Measurements from ENCODE around the gene NPW.

NPW gene

DNA sequence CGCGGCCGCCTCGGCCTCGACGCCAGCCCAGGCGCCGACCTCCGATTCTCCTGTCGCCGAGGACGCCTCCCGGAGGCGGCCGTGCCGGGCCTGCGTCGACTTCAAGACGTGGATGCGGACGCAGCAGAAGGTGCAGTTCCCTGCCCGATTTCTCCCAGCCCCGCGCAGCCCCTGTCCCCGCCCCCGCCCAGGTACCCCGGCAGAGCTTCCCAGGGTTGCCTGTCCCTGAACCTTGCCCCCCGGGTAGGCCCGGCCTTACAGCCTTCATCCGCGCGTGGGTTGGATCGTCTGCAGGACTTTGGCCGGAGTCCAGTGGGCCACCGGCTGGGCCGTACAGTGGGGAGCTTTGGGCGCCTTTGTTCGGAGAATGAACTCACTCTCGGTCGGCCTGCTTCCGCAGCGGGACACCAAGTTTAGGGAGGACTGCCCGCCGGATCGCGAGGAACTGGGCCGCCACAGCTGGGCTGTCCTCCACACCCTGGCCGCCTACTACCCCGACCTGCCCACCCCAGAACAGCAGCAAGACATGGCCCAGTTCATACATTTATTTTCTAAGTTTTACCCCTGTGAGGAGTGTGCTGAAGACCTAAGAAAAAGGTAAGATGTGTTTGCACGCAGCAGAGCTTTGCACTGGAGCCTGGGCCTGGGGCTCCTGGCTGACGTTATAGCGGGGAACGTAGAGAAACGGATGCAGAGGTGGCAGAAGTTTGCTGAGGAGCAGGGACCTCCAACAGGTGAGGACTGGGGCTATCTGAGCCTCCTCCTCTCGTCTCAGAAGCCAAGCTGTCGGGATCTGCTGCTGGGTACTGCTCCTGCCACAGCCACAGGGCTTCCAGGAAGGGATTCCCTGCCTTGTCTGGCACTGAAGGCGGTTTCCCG is 35.0 kb upstream of the NPW start:
- no peak for DNase-seq (ENCODE audit: low read depth in 2 of 2)

- DNase-seq (ENCODE audit: low read depth in 2 of 2): no peak
Measured at GRCh38 chr16:1985466-1986150, 34.0 kb upstream of the NPW start.

DNA sequence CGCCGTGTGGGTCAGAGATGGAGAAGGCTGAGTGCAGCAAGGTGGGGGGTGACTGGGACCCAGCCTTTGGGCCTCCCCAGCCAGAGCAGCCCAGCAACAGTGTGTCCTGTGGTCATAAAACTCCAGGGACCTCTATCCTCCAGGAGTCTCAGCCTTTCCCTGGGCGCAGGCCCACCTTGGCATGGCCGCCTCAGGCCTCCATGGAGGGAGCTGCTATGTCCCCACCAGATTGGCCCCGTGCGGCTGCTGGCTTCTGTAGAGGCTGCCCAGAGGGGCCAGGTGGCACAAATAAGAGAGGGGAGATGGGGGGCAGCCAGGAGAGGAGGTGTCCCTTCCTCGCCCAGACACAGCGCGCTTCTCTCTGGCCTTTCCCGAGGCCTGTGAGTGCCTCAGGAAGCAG is 32.4 kb upstream of the NPW start:
- DNase-seq (ENCODE audit: low read depth in 2 of 2): no peak

GRCh38 chr16:1989209-1990100 is 30.1 kb upstream of the NPW start, which contains the start of gene SYNGR3:
Gene SYNGR3 (plus strand): TSS chr16:1989970. CDS start chr16:1990103, 133 bp downstream.
- DNase-seq (ENCODE audit: low read depth in 2 of 2): no peak

DNA sequence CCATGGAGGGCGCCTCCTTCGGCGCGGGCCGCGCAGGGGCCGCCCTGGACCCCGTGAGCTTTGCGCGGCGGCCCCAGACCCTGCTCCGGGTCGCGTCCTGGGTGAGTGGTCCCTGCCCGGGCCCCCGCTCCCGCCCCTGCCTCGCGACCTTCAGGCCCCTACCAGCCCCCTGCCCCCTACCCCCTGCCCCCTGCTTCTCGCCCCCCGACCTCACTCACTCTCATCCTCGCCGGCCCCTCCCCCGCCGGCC is 29.6 kb upstream of the NPW start:
- no peak for DNase-seq (ENCODE audit: low read depth in 2 of 2)

GRCh38 chr16:1990351-1991134 is 29.0 kb upstream of the NPW start:
- no peak for DNase-seq (ENCODE audit: low read depth in 2 of 2)

GRCh38 chr16:1991135-1991551 is 28.4 kb upstream of the NPW start:
- no peak for DNase-seq (ENCODE audit: low read depth in 2 of 2)

DNA sequence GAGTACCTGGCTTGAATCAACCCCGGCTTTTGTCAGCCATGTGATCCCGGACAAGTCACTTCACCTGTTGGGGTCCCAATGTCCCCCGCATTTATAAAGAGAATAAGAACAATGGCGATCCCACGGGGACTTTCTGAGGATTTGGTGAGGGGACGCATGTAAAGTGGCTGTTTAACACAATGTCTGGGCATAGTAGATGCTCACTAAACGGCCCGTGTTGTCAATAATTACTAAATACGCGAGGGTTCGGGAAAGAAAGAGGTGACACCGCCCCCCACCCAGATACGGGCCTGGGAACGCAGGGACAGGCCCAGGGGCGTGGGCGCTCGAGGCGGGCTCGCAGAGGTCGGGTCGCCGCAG is 28.0 kb upstream of the NPW start:
- DNase-seq (ENCODE audit: low read depth in 2 of 2): no peak

GRCh38 chr16:1991948-1992703 is 27.5 kb upstream of the NPW start:
- peak; percentile 99 for DNase-seq (ENCODE audit: low read depth in 2 of 2)

DNA sequence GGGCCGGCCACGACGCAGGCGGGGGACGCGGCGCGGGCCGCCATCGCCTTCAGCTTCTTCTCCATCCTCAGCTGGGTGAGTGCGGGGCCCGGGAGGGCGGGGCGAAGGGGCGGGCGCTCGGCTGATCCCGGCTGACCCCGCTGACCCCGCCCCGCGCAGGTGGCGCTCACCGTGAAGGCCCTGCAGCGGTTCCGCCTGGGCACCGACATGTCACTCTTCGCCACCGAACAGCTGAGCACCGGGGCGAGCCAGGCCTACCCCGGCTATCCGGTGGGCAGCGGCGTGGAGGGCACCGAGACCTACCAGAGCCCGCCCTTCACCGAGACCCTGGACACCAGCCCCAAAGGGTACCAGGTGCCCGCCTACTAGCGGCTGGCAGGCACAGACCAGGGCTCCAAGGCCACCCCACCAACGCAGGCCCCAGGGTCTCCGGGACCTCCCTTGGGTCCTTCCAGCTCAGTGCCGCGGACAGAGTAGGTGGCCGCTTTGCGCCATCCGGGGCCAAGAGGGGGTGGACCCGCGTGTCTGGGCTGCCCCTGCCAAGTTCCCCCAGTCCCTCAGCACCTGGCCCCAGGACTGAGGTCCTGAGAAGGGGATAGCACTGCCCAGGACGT is 26.8 kb upstream of the NPW start:
- DNase-seq (ENCODE audit: low read depth in 2 of 2): no peak

GRCh38 chr16:1993731-1994131 is 25.9 kb upstream of the NPW start:
- DNase-seq (ENCODE audit: low read depth in 2 of 2): no peak

DNA sequence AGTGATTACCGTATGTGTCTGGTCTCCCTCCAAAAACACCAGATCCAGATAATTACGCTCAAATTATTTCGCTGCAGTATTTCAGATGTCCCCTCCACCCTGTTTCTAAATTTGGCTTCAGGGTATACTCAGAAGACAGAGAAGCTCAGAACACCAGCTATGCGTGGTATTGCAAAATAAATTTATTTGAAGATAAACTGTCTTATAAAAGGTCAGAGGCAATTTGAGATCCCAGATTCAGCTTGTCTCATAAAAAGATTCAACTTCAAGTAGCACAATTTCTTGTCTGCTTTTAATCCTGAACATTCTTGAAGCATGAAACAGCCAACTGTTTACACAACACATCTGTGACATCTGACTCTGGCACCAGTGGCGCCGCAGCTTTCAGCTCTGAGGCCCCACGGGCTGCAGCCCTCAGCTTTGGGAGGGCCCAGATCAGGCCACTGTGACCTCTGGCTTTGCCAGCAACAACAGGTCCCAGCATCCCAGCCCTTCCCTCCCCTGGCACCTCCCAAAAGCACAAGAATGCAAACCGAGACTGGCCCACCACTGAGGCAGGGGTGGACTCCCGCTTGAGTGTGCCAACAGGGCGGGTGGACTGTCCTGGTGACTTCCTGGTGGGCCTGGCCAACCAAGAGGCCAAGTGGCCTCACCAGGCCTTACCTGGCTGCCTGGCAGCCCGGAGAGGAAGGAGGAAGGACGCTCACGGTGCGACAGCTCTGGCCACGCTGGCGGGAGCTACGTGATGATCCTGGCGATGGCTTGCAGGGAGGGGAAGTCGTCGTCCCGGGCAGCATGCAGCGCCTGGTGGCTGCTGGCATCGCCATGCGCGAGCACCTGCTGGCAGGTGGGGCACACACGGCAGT is 21.9 kb upstream of the NPW start:
- DNase-seq (ENCODE audit: low read depth in 2 of 2): no peak

GRCh38 chr16:1998360-1998835 is 21.2 kb upstream of the NPW start:
- DNase-seq (ENCODE audit: low read depth in 2 of 2): no peak

DNA sequence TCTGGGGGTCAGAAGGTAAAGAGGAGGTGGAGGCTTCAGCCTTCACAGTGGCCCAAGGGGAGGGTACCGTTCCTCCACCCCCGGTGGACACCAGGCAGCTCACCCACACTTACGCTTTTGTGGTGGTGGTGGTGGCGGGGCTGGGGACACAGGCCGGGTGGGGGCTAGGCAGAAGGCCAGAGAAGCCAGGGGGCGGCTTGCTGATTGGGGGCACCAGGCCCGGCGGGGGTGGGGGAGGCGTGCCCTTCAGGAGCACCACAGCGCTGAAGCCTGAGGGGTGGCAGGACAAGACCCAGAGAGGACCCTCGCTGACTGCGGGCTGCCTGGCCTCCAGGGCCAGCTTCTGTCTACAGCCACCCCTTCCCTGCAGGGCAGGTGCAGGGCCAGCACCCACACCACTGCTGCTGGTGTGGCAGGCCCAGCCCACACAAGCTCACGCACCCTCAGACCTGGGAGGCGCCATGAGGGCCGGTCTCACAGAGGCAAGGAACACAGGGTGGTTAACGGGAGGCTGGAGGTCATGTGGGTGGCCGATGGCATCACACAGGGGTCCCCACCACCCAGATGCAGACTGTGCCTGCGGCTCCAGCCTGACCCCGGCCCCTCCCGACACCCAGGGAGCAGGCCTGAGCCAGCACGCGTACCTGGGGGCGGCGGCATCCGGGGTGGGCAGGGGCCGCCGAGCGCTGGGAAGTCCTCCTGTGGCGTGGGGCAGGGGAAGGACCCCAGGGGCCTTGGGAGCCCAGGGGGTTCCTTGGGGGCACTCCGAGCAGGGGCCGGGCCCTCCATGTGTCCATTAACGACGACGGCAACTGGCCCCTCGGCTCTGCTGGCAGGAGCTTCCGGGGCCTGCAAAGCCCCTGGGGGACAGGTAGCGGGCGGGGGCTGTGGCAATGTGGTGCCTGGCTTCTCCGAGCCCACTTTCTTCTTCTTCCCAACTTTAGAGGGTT is 20.5 kb upstream of the NPW start:
- no peak for DNase-seq (ENCODE audit: low read depth in 2 of 2)

DNA sequence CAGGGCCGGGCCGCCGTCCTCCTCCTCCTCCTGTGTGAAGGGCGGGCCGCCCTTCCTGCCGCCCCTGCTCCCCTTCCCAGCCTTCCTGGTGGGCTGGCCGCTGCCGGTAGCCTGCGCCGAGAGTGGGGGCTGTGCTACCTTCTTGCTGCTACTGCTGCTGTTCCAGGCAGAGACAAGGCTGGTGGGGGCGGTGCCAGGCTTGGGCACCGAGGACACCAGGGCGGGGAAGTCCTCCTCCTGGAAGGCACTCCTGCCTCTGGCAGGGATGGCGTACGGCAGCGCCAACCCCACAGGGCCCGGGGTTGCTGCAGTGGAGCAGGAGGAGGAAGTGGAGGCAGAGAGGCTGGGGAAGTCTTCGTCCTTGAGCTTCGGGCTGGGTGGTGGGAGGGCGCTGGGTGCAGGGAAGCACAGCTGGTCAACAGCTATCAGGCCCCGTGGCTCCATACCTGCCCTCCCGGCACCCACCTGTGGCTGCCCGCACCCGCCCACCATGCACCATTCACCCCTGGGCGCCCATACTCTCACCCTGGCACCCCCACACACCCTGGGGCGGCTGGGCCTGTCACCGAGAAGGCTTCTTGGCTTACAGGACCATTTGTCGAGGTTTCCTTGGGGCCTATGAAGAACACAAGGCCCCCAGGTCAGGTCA is 19.6 kb upstream of the NPW start:
- no peak for DNase-seq (ENCODE audit: low read depth in 2 of 2)

DNA sequence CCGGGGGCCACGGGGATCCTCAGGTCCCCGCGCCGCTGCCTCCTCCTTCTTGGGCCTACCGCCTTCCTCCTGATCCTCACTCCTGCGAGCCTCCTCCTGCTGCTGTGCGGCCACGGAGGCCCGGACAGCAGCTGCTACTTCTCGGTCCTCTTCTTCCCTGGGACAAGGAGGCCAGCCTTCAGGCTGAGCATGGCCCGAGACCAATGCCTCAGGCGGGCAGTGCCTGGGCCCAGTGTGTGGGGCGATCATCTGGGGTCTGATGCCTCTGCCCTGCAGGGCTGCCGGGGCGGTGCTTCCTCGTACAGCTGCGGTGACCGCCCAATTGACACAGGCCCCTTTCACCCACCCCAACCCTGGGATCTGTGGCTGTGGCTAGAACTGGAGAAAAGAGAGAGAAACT is 18.6 kb upstream of the NPW start:
- DNase-seq (ENCODE audit: low read depth in 2 of 2): no peak

GRCh38 chr16:2001456-2002355 is 17.9 kb upstream of the NPW start:
- DNase-seq (ENCODE audit: low read depth in 2 of 2): no peak
